IMR-90 (cell line): ENCODE measurements around the gene ACOX1. TPM values are rescaled to one million over a fixed set of nuclear protein-coding genes. Genes with fewer than 3 reads are reported as not detected.

Experiments used
- ATAC-seq: fragments of 200-7000 bp; cut with Tn5 transposase; 2 replicates; pipeline ENCODE4 v1.9.1; 2020; ENCODE audit warnings: low read depth, mild to moderate bottlenecking, moderate library complexity
- BruUV-seq: library from RNA; stranded (reverse); fragments of 400-500 nt; replicated peaks from 2 replicates; lab custom pipeline; 2021; lab: Mats Ljungman, UMichigan
- CTCF ChIA-PET: fragments of 300-600 bp; formaldehyde crosslinking; extraction: SDS; loops from one replicate; lab custom pipeline; 2021; ENCODE audit warnings: antibody characterized with exemption; lab: Yijun Ruan, JAX
- POLR2A ChIA-PET: fragments of 300-600 bp; sonication (Branson Sonifier 250); formaldehyde crosslinking; loops from one replicate; lab custom pipeline; 2022; ENCODE audit warnings: antibody characterized with exemption; ENCODE audit not compliant: unreplicated experiment; lab: Charles Lee
- DNase-seq: peaks from one replicate; pipeline ENCODE4 v3.0.0; 2013
- H2AFZ ChIP-seq: replicated peaks from 2 replicates; pipeline ENCODE3; 2013; ENCODE audit warnings: low read length, mild to moderate bottlenecking; ENCODE audit not compliant: poor library complexity
- H2AK5ac ChIP-seq: 2 replicates; pipeline ENCODE4 v1.6.1; 2013; ENCODE audit warnings: low read depth, low read length, inconsistent platforms
- H2AK9ac ChIP-seq: replicated peaks from 2 replicates; pipeline ENCODE3; 2013; ENCODE audit warnings: mild to moderate bottlenecking, low read depth, low read length, moderate library complexity; ENCODE audit not compliant: poor library complexity
- H2BK120ac ChIP-seq: 2 replicates; pipeline ENCODE4 v1.6.1; 2013; ENCODE audit warnings: low read depth, low read length, inconsistent platforms
- H2BK15ac ChIP-seq: 3 replicates; pipeline ENCODE4 v1.6.1; 2013; ENCODE audit warnings: low read depth, low read length, inconsistent platforms
- H2BK20ac ChIP-seq: 2 replicates; pipeline ENCODE4 v1.6.1; 2013; ENCODE audit warnings: low read depth, mild to moderate bottlenecking, inconsistent platforms, low read length, moderate library complexity
- H2BK5ac ChIP-seq: 2 replicates; pipeline ENCODE4 v1.6.1; 2013; ENCODE audit warnings: mild to moderate bottlenecking, low read depth, low read length, inconsistent platforms; ENCODE audit not compliant: poor library complexity, severe bottlenecking
- H3K14ac ChIP-seq: replicated peaks from 2 replicates; pipeline ENCODE4 v1.6.1; 2013; ENCODE audit warnings: low read depth, low read length, inconsistent platforms
- H3K18ac ChIP-seq: 2 replicates; pipeline ENCODE4 v1.6.1; 2013; ENCODE audit warnings: low read depth, low read length, control low read depth
- H3K23ac ChIP-seq: 2 replicates; pipeline ENCODE4 v1.6.1; 2013; ENCODE audit warnings: low read depth, low read length, inconsistent platforms
- H3K27ac ChIP-seq: 2 replicates; pipeline ENCODE4 v1.5.1; 2013; ENCODE audit warnings: mild to moderate bottlenecking, control low read depth, low read length; ENCODE audit not compliant: insufficient read depth
- H3K27me3 ChIP-seq: 2 replicates; pipeline ENCODE4 v1.6.1; 2013; ENCODE audit warnings: low read length; ENCODE audit not compliant: control insufficient read depth, insufficient read depth
- H3K36me3 ChIP-seq: 2 replicates; pipeline ENCODE4 v1.6.1; 2013; ENCODE audit warnings: low read length, mixed read lengths; ENCODE audit not compliant: control insufficient read depth, insufficient read depth
- H3K4ac ChIP-seq: 2 replicates; pipeline ENCODE4 v1.6.1; 2013; ENCODE audit warnings: low read depth, low read length, inconsistent platforms
- H3K4me1 ChIP-seq: 2 replicates; pipeline ENCODE4 v1.6.1; 2013; ENCODE audit warnings: low read length, mixed read lengths; ENCODE audit not compliant: control insufficient read depth, insufficient read depth
- H3K4me2 ChIP-seq: 2 replicates; pipeline ENCODE4 v1.6.1; 2013; ENCODE audit warnings: low read depth, mild to moderate bottlenecking, control low read depth, low read length, moderate library complexity
- H3K4me3 ChIP-seq: 2 replicates; pipeline ENCODE4 v1.5.1; 2013; ENCODE audit warnings: low read depth, mild to moderate bottlenecking, control low read depth, low read length, moderate library complexity; ENCODE audit not compliant: insufficient read depth
- H3K56ac ChIP-seq: 2 replicates; pipeline ENCODE4 v1.6.1; 2013; ENCODE audit warnings: low read length, inconsistent platforms; ENCODE audit not compliant: insufficient read depth; ENCODE audit errors: extremely low read depth
- H3K79me1 ChIP-seq, 2 experiments: 2 replicates each; pipeline ENCODE4 v1.6.1; 2013; ENCODE audit warnings: low read length in 2 of 2, inconsistent platforms in 1 of 2, low read depth in 1 of 2
- H3K9ac ChIP-seq: 2 replicates; pipeline ENCODE4 v1.6.1; 2013; ENCODE audit warnings: low read depth, low read length, control low read depth
- H3K9me1 ChIP-seq: 2 replicates; pipeline ENCODE4 v1.6.1; 2013; ENCODE audit warnings: low read length, inconsistent platforms; ENCODE audit not compliant: insufficient read depth
- H3K9me3 ChIP-seq: 2 replicates; pipeline ENCODE4 v1.6.1; 2013; ENCODE audit warnings: low read length; ENCODE audit not compliant: control insufficient read depth, insufficient read depth
- H4K20me1 ChIP-seq: 2 replicates; pipeline ENCODE4 v1.6.1; 2013; ENCODE audit warnings: low read length, inconsistent platforms; ENCODE audit not compliant: insufficient read depth
- H4K5ac ChIP-seq: 2 replicates; pipeline ENCODE4 v1.6.1; 2013; ENCODE audit warnings: mild to moderate bottlenecking, low read depth, low read length, control low read depth
- H4K8ac ChIP-seq, 2 experiments: 2 replicates each; pipeline ENCODE4 v1.6.1; 2013; ENCODE audit warnings: low read depth in 2 of 2, low read length in 2 of 2, control low read depth in 1 of 2, inconsistent platforms in 1 of 2
- H4K91ac ChIP-seq: 2 replicates; pipeline ENCODE4 v1.6.1; 2013; ENCODE audit warnings: low read depth, low read length, inconsistent platforms; ENCODE audit not compliant: insufficient read depth
- BHLHE40 ChIP-seq: fragments of 150-350 bp; IDR thresholded peaks from 2 replicates; pipeline ENCODE4 v1.6.1; 2016; ENCODE audit warnings: mild to moderate bottlenecking, low read depth, low read length
- CEBPB ChIP-seq: IDR thresholded peaks from 2 replicates; pipeline ENCODE4 v1.6.1; 2012; ENCODE audit warnings: low read depth, low read length, improper control_type of control experiment
- CHD1 ChIP-seq: IDR thresholded peaks from 2 replicates; pipeline ENCODE4 v1.6.1; 2012; ENCODE audit warnings: low read depth, low read length, improper control_type of control experiment
- CTCF ChIP-seq: conservative IDR thresholded peaks from 2 replicates; pipeline ENCODE4 v1.5.1; 2012; ENCODE audit warnings: mild to moderate bottlenecking, low read depth, low read length, improper control_type of control experiment
- FOS ChIP-seq: fragments of 150-350 bp; IDR thresholded peaks from 2 replicates; pipeline ENCODE4 v1.6.1; 2016; ENCODE audit warnings: low read depth, low read length
- MAFK ChIP-seq: IDR thresholded peaks from 2 replicates; pipeline ENCODE4 v1.6.1; 2012; ENCODE audit warnings: low read depth, low read length, improper control_type of control experiment
- MAZ ChIP-seq: IDR thresholded peaks from 2 replicates; pipeline ENCODE4 v1.6.1; 2012; ENCODE audit warnings: low read depth, mild to moderate bottlenecking, low read length, improper control_type of control experiment, moderate library complexity, borderline replicate concordance
- MXI1 ChIP-seq: IDR thresholded peaks from 2 replicates; pipeline ENCODE4 v1.6.1; 2012; ENCODE audit warnings: low read depth, mild to moderate bottlenecking, low read length, moderate library complexity, borderline replicate concordance
- NFE2L2 ChIP-seq: fragments of 150-350 bp; IDR thresholded peaks from 2 replicates; pipeline ENCODE4 v1.6.1; 2016; ENCODE audit warnings: low read depth, mild to moderate bottlenecking, low read length
- POLR2A ChIP-seq: IDR thresholded peaks from 2 replicates; pipeline ENCODE4 v1.6.1; 2012; ENCODE audit warnings: mild to moderate bottlenecking, low read depth, low read length
- RAD21 ChIP-seq: IDR thresholded peaks from 2 replicates; pipeline ENCODE4 v1.6.1; 2012; ENCODE audit warnings: low read length, improper control_type of control experiment
- RCOR1 ChIP-seq: IDR thresholded peaks from 2 replicates; pipeline ENCODE4 v1.6.1; 2012; ENCODE audit warnings: mild to moderate bottlenecking, low read length, improper control_type of control experiment; ENCODE audit not compliant: insufficient replicate concordance
- RFX5 ChIP-seq: IDR thresholded peaks from 2 replicates; pipeline ENCODE4 v1.8.0; 2012; ENCODE audit warnings: low read depth, mild to moderate bottlenecking, low read length, moderate library complexity
- SMC3 ChIP-seq: fragments of 150-350 bp; IDR thresholded peaks from 2 replicates; pipeline ENCODE4 v1.6.1; 2016; ENCODE audit warnings: low read depth, mild to moderate bottlenecking, antibody characterized with exemption, low read length, moderate library complexity
- WGBS, 2 experiments: methylation state at CpG; one replicate each; pipeline versions ENCODE4 v1.1.5 to v1.1.7; 2013; ENCODE audit warnings: missing lambda C conversion rate in 2 of 2; ENCODE audit not compliant: insufficient read length in 1 of 2; ENCODE audit errors: extremely low coverage in 2 of 2; 5-methylcytosine and 5-hydroxymethylcytosine counted together
- dilution Hi-C: fragments of 300-500 bp; cut with HindIII; formaldehyde crosslinking; loops from one replicate; pipeline ENCODE4 v1.14.3; 2018; ENCODE audit warnings: low sequenced_read_pairs; ENCODE audit not compliant: unreplicated experiment
- in situ Hi-C: fragments of 300-500 bp; cut with MboI; formaldehyde crosslinking; loops from 3 replicates; pipeline ENCODE4 v1.14.3; 2019; ENCODE audit warnings: low sequenced_read_pairs, inconsistent platforms, mixed read lengths
- intact Hi-C: fragments of 100-400 bp; cut with micrococcal nuclease; formaldehyde crosslinking; loops from 2 replicates; pipeline ENCODE4 v1.10.0; 2022
- polyA plus RNA-seq, 3 experiments: library from polyadenylated mRNA; depleted of rRNA; stranded (reverse); fragments of >200 nt; gene quantifications; 2 replicates each; pipeline ENCODE4 v1.2.3, GENCODE V29; 2012; ENCODE audit warnings: low replicate concordance in 1 of 3
- total RNA-seq: library from RNA; depleted of rRNA; stranded (reverse); fragments of >200 nt; gene quantifications from 2 replicates; pipeline ENCODE4 v1.2.3, GENCODE V29; 2012
- TF ChIP-seq, protein P1 (sequence below): fragments of 150-350 bp; IDR thresholded peaks from 2 replicates; pipeline ENCODE4 v1.6.1; 2016; ENCODE audit warnings: low read depth, mild to moderate bottlenecking, low read length, moderate library complexity, borderline replicate concordance
- TF ChIP-seq, protein P2 (sequence below): fragments of 150-350 bp; IDR thresholded peaks from 2 replicates; pipeline ENCODE4 v1.6.1; 2017; ENCODE audit warnings: mild to moderate bottlenecking, antibody characterized with exemption, low read length, low read depth

Gene ACOX1
- total and polyA plus RNA-seq, 2 of the 4 experiments (the other 2 are of a cell fraction): 16.1 to 94.8 TPM

- Histone ChIP-seq H3K4me1 (no peaks in the 10 kb centered on the region), H3K27me3 (peaks cover 10% of the 10 kb centered on the region), H2BK5ac (no peak overlapping the region), H3K9me1 (no peaks in the 10 kb centered on the region), H3K4ac (no peak overlapping the region), H2AK9ac (no peak overlapping the region), H4K91ac (no peak overlapping the region), H2BK15ac (no peak overlapping the region), H2AFZ (no peak overlapping the region), H2BK20ac (no peak overlapping the region), H3K27ac (no peak overlapping the region), H3K79me1 (no peaks in the 10 kb centered on the region), H3K4me2 (no peak overlapping the region), H4K5ac (no peak overlapping the region), H3K36me3 (no peaks in the 10 kb centered on the region), H2AK5ac (no peak overlapping the region), H4K8ac (no peak overlapping the region), H3K56ac (no peak overlapping the region), H3K18ac (no peak overlapping the region), H4K20me1 (no peaks in the 10 kb centered on the region), H2BK120ac (no peak overlapping the region), H3K14ac (no peak overlapping the region), H3K9me3 (no peaks in the 10 kb centered on the region), H3K23ac (no peak overlapping the region), H3K9ac (no peak overlapping the region), H3K4me3 (no peak overlapping the region)
- intact Hi-C loops (no loop called here), in situ Hi-C loops (no loop called here), dilution Hi-C loops (no loop called here)
- WGBS, 2 experiments: no CpG with 5 or more reads among the region's 9 CpGs
- no peak for ATAC-seq
- CTCF ChIA-PET: interaction anchor here (0.8 kb wide), 1 partner anchor 10 kb away, joined by 3 read pairs; no protein-coding TSS in a partner anchor
- no peak for DNase-seq
- POLR2A ChIA-PET: no interaction called here
- TF ChIP-seq POLR2A (no peak), RCOR1 (no peak), BHLHE40 (no peak), SMC3 (no peak), MAZ (no peak), CEBPB (no peak), FOS (no peak), RAD21 (no peak), MAFK (no peak), NFE2L2 (no peak), RFX5 (no peak), CHD1 (no peak), MXI1 (no peak), CTCF (no peak)
- TF ChIP-seq, protein P1, sequence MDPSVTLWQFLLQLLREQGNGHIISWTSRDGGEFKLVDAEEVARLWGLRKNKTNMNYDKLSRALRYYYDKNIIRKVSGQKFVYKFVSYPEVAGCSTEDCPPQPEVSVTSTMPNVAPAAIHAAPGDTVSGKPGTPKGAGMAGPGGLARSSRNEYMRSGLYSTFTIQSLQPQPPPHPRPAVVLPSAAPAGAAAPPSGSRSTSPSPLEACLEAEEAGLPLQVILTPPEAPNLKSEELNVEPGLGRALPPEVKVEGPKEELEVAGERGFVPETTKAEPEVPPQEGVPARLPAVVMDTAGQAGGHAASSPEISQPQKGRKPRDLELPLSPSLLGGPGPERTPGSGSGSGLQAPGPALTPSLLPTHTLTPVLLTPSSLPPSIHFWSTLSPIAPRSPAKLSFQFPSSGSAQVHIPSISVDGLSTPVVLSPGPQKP: no peak
- TF ChIP-seq, protein P2, sequence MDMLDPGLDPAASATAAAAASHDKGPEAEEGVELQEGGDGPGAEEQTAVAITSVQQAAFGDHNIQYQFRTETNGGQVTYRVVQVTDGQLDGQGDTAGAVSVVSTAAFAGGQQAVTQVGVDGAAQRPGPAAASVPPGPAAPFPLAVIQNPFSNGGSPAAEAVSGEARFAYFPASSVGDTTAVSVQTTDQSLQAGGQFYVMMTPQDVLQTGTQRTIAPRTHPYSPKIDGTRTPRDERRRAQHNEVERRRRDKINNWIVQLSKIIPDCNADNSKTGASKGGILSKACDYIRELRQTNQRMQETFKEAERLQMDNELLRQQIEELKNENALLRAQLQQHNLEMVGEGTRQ: no peak
- no TSS peak for BruUV-seq
Measured at GRCh38 chr17:76024353-76024752, 45.4 kb upstream of the ACOX1 start.
